GF-D8 (cell line): ENCODE results near the gene MRPS16.

Experiments
- DNase-seq: peaks from one replicate; lab custom pipeline; 2025; lab: John Stamatoyannopoulos, UW

Gene MRPS16

GRCh38 chr10:73239908-73240307 is 12.5 kb downstream of the MRPS16 start:
- no peak for DNase-seq

- no peak for DNase-seq
These were observed 13.4 kb downstream of the MRPS16 start for GRCh38 chr10:73238990-73239566.

DNA sequence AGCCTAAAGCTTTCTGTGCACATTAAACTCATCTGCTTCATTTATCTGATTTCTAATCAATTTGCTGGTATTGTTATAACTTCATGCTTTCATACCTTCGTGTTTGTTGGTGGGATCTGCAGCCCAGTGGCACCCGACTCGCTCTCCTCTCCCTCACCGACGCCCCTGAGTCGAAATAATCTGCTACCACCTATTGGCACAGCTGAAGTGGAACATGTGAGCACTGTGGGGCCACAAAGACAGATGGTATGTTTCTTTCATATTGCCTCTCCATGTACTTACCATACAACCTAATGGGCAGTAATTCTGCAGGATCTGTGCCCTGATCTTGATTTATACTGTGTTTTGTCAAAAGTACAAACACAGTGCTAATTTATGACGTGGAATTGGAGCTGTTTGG is 17.7 kb downstream of the MRPS16 start:
- no peak for DNase-seq

GRCh38 chr10:73233883-73234282 is 18.6 kb downstream of the MRPS16 start:
- no peak for DNase-seq

GRCh38 chr10:73232887-73233286 is 19.6 kb downstream of the MRPS16 start:
- no peak for DNase-seq

DNA sequence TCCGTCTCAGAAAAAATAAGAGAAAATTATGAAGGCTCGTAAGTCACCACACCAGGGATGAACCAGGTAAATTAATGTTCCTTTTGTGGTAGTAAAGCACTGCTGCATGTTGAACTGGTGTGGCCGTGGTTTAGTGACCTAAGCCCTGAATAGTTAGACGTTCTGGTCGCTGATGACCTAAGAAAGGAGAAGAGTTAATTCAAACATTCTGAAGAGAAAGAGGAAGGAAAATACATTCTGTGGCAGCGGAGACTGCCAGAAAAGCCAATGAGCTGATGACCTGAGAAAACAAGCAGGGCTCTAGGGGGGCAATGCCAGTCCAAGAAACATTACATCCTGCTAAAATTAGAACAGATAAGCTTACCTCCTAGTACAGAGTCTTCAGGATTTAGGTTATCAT is 22.9 kb downstream of the MRPS16 start:
- DNase-seq = no peak

DNA sequence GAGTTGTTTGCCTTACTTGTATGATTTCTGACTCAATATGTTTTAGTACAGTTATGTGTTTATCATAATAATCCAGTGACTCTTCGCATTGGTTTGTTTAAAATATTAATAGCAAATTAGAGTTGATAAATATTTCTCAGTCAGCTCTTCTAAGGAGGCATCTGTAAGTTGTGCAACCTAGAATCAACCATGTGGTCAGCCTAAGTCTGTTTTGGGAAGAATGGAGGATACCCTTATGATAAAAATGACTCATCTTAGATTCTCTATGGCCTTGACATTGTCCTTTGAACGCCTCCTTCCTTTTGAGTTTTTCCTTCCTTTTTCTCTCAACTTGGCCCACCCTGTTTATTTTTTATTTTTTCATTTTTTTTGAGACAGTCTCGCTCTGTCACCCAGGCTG is 24.2 kb downstream of the MRPS16 start:
- no peak for DNase-seq

GRCh38 chr10:73226663-73227062 is 25.8 kb downstream of the MRPS16 start:
- DNase-seq = no peak

DNA sequence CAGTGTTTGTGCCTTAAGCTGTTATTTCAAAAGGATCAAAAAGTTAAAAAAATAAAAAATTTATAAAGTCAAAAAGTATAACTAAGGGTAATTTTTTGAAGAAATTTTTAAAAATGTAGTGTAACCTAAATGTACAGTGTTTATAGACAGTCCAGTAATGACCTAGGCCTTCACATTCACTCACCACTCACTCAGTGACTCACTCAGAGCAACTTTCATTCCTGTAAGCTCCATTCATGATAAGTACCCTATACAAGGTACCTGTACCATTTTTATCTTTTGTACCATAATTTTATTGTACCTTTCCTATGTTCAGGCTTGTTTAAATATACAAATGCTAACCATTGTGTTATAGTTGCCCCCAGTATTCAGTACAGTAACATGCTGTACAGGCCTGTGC is 26.9 kb downstream of the MRPS16 start:
- DNase-seq = no peak

DNA sequence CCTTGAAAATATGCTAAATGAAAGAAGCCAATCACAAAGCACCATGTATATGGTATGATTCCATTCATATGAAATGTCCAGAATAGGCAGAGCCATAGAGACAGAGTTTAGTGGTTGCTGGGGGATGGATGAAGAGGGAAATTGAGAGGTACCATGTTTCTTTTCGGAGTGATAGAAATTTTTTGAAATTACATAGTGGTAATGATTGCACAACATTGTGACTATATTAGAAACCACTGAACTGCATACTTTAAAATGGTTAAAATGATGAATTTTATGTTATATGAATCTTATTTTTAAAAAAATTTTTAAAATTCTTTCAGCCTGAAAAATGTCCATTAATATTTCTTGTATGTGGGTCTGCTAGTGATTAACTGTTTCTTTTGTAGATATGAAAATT is 31.5 kb downstream of the MRPS16 start:
- no peak for DNase-seq

- DNase-seq = no peak
These were observed 33.1 kb downstream of the MRPS16 start for GRCh38 chr10:73219384-73219783.

DNA sequence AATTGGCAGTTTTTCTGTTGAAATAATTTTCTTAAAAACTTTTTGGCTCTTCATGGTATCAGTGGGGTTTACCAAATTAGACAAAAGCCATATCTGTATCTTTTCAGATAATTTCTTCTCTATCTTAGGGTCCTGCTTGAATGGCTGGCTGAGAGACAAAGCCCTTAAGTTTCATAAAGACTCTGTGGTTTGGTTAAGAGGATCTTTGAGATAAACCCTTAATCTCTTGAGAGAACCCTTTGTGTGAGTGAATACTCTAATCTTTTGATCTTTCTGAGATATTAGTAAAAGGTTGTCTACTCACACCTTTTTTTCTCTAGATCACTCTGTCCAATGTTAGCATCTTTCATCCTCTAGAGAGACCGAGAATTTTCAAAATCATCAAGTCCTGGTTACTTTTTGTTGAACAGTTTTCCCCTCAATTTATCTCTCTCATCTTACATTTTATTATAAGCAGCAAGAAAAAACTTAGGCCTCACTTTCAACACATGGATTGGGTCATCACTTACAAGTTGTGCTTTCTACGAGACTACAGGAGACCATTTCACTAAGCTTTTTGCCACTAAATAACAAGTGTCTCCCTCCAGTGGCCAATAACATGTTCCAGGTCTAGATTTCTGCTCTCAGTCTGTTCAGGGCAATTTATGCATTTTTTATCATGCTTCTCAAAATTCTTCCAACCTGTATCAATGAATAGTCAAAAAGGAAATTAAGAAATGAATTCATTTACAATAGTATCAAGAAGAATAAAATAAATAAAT is 33.8 kb downstream of the MRPS16 start:
- DNase-seq = no peak

- no peak for DNase-seq
These were observed 34.8 kb downstream of the MRPS16 start for GRCh38 chr10:73217628-73218027.

DNA sequence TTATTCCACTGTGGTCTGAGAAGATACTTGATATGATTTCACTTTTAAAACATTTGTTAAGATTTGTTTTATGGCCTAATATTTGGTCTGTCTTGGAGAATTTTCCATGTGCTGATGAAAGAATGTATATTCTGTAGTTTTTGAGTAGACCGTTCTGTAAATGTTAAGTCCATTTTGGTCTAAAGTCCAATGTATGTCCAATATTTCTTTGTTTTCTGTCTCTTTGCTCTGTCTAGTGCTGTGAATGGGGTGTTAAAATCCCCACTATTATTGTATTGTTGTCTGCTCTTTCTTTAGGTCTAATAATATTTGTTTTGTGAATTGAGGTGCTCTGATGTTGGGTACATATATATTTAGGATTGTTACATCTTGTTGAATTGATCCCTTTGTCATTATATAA is 36.7 kb downstream of the MRPS16 start:
- no peak for DNase-seq

- no peak for DNase-seq
These were observed 41.2 kb downstream of the MRPS16 start for GRCh38 chr10:73211106-73211811.

GRCh38 chr10:73210395-73211105 is 41.9 kb downstream of the MRPS16 start:
- no peak for DNase-seq

DNA sequence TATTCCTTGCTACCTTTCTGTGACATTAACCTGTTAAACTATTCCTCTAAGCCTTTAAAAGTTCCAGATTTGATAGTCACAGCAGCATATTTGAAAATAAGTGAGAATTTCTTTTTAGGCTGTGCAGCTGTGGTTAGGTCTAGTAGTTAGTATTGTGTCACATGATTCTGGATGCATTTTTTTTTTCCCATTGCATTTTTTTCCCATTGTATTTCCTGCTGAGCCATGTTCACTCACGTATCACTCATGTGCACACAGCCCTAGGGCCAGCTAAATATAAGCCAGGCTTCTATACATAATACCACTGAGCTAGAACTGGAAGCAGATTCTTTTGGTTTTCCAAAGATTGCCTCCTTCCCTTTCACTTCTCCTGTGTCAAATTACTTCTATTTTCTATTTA is 42.7 kb downstream of the MRPS16 start:
- no peak for DNase-seq

GRCh38 chr10:73207883-73208282 is 44.6 kb downstream of the MRPS16 start:
- no peak for DNase-seq

DNA sequence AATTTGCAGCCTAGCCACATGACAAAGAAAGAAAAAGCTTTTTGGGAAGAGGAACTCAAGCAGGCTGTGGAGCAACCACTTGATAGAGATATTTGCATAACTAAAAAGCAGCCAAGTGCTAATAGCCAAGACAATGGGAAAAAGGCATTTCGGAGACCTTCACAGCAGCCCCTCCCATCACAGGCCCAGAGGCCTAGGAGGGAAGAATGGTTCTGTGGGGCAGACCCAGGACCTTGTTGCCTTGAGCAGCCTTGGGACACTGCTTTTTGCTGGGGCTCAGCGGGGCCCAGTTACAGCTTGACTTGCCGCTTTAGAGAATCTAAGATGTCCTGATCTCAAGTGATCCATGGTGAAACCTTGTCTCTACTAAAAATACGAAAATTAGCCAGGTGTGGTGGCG is 46.1 kb downstream of the MRPS16 start:
- DNase-seq = no peak

- DNase-seq = no peak
These were observed 46.6 kb downstream of the MRPS16 start for GRCh38 chr10:73205890-73206289.

DNA sequence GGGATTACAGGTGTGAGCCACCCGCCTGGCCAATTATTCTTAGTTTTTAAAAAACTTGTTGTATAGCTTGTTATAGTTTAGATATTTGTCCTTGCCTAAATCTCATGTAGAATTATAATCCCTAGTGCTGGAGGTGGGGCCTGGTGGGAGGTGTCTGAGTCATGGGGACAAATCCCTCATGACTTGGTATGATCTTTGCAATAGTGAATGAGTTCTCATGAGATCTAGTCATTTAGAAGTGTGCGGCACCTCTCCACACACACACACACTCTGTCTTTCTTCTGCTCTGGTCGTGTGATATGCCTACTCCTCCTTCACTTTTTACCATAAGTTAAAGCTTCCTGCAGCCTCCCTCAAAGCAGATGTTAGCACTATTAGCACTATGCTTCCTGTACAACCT is 47.4 kb downstream of the MRPS16 start:
- DNase-seq = no peak
